HFF-Myc (cell line): ENCODE results near the gene CCDC183.

Source experiments
- DNase-seq: peaks from one replicate; pipeline ENCODE4 v3.0.0-alpha.2; 2011; ENCODE audit warnings: low read depth; ENCODE audit errors: extremely low read depth
- H3K4me3 ChIP-seq: replicated peaks from 2 replicates; pipeline ENCODE4 v1.5.1; 2011; ENCODE audit warnings: low read depth, mild to moderate bottlenecking, control low read depth, low read length
- CTCF ChIP-seq: IDR thresholded peaks from 2 replicates; pipeline ENCODE4 v1.5.1; 2012; ENCODE audit warnings: mild to moderate bottlenecking, low read depth, low read length, control low read depth; ENCODE audit errors: missing control alignments

CCDC183 gene

DNA sequence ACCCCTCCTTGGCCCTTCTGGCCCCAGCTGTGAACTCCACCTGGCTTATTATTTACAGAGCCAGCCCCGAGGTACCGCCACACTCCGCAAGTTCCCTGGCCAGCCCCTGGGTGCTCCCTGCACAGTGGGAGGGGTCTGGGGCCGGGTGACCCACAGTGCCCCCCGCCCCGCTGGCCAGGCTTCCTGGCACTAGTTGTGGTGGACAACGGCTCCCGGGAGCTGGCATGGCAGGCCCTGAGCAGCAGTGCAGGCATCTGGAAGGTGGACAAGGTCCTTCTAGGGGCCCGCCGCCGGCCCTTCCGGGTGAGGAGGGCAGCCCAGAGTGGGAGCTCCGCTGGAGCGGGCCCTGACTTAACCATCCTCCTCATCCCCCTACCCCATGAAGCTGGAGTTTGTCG, 59.9 kb downstream of the CCDC183 start:
- no peak for TF ChIP-seq CTCF
- no peak overlapping the region for H3K4me3 ChIP-seq
- no peak for DNase-seq

DNA sequence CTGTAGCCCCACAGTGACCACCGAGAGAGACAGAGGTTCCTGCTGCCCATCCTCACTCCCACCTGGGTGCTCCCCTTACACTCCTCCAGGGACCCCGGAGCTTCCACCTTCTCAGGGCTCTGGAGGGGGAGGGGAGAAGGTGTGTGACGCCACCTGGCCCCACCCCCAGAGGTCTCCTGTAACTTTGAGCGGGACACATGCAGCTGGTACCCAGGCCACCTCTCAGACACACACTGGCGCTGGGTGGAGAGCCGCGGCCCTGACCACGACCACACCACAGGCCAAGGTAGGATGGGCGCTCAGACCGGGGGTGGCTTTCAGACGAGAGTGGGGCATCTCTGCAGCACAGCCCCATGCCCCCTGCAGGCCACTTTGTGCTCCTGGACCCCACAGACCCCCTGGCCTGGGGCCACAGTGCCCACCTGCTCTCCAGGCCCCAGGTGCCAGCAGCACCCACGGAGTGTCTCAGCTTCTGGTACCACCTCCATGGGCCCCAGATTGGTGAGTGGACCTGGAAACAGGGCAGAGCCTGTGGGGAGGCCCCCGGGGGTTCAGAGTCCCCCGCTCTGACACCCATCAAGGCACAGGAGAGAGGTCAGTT, 60.5 kb downstream of the CCDC183 start:
- TF ChIP-seq CTCF: no peak

GRCh38 chr9:136857166-136857565, 61.0 kb downstream of the CCDC183 start:
- TF ChIP-seq CTCF: no peak
- no peak overlapping the region for H3K4me3 ChIP-seq
- DNase-seq: no peak

More for the DNA sequence above, 60.5 kb downstream of the CCDC183 start:
- no peak for DNase-seq
- no peak overlapping the region for H3K4me3 ChIP-seq
